ENCODE measurements around the gene DIAPH3.

DIAPH3 gene

GRCh38 chr13:59659981-59660380 lies 503.7 kb downstream of the DIAPH3 start:
- H3K27me3 Mint-ChIP-seq (ENCODE audit: low read depth, poor library complexity) = peaks cover 2% of the 10 kb centered on the region
- H3K9me3 Mint-ChIP-seq = peaks cover 16% of the 10 kb centered on the region
- H3K4me1 Mint-ChIP-seq = peaks cover 44% of the 10 kb centered on the region
- DNase-seq = no peak
- peak overlapping the region; percentile 32 for H3K27ac Mint-ChIP-seq
- H3K36me3 Mint-ChIP-seq (ENCODE audit: low read depth) = peaks cover 20% of the 10 kb centered on the region
- H3K4me3 Mint-ChIP-seq = no peak overlapping the region
- TF ChIP-seq CTCF (IDR thresholded peaks at IDR 0.05) = no peak

GRCh38 chr13:59658738-59659330 lies 504.9 kb downstream of the DIAPH3 start:
- Mint-ChIP-seq H3K9me3 (peaks cover 9% of the 10 kb centered on the region), H3K27me3 (ENCODE audit: low read depth, poor library complexity) (peaks cover 2% of the 10 kb centered on the region), H3K27ac (no peak overlapping the region), H3K36me3 (ENCODE audit: low read depth) (peaks cover 9% of the 10 kb centered on the region), H3K4me3 (no peak overlapping the region), H3K4me1 (peaks cover 46% of the 10 kb centered on the region)
- TF ChIP-seq CTCF (IDR thresholded peaks at IDR 0.05) = no peak
- DNase-seq = no peak

- H3K27me3 Mint-ChIP-seq (ENCODE audit: low read depth, poor library complexity) = no peaks in the 10 kb centered on the region
- H3K27ac Mint-ChIP-seq = no peak overlapping the region
- no peak for DNase-seq
- peaks cover 3% of the 10 kb centered on the region for H3K36me3 Mint-ChIP-seq (ENCODE audit: low read depth)
- H3K4me1 Mint-ChIP-seq = peaks cover 48% of the 10 kb centered on the region
- H3K4me3 Mint-ChIP-seq = no peak overlapping the region
- TF ChIP-seq CTCF (IDR thresholded peaks at IDR 0.05) = no peak
- H3K9me3 Mint-ChIP-seq = peaks cover 3% of the 10 kb centered on the region
Measured at GRCh38 chr13:59658027-59658737, 505.5 kb downstream of the DIAPH3 start.

GRCh38 chr13:59653916-59654315 lies 509.8 kb downstream of the DIAPH3 start:
- Mint-ChIP-seq H3K4me1 (peaks cover 34% of the 10 kb centered on the region), H3K4me3 (no peak overlapping the region), H3K9me3 (no peaks in the 10 kb centered on the region), H3K27ac (no peak overlapping the region), H3K36me3 (ENCODE audit: low read depth) (no peaks in the 10 kb centered on the region), H3K27me3 (ENCODE audit: low read depth, poor library complexity) (no peaks in the 10 kb centered on the region)
- no peak for TF ChIP-seq CTCF (IDR thresholded peaks at IDR 0.05)
- DNase-seq = no peak

GRCh38 chr13:59651479-59651878 lies 512.2 kb downstream of the DIAPH3 start:
- no peak for DNase-seq

More at GRCh38 chr13:59651479-59651878, 512.2 kb downstream of the DIAPH3 start:
- Mint-ChIP-seq H3K27me3 (ENCODE audit: low read depth, poor library complexity) (peaks cover 3% of the 10 kb centered on the region), H3K9me3 (no peaks in the 10 kb centered on the region), H3K4me3 (no peak overlapping the region), H3K36me3 (ENCODE audit: low read depth) (no peaks in the 10 kb centered on the region), H3K27ac (peak overlapping the region; percentile 6), H3K4me1 (peaks cover 17% of the 10 kb centered on the region)
- TF ChIP-seq CTCF (IDR thresholded peaks at IDR 0.05) = no peak
